Non-pigmented ciliary epithelial cell (primary cell): ENCODE data around the gene SMIM3.
A peak's percentile ranks its signal among the peaks of the same experiment; 100 is the strongest.

Experiments
- DNase-seq: peaks from one replicate; pipeline ENCODE4 v3.0.0-alpha.2; 2010; ENCODE audit warnings: low read depth

The SMIM3 gene

GRCh38 chr5:150765011-150765798 is 13.4 kb upstream of the SMIM3 start:
- no peak for DNase-seq

- no peak for DNase-seq
These were observed 12.8 kb upstream of the SMIM3 start for GRCh38 chr5:150765799-150766169.

- no peak for DNase-seq
These were observed 12.3 kb upstream of the SMIM3 start for GRCh38 chr5:150766251-150766650.

- no peak for DNase-seq
These were observed 7.3 kb upstream of the SMIM3 start for GRCh38 chr5:150771034-150771795.

GRCh38 chr5:150774145-150774544 is 4.4 kb upstream of the SMIM3 start:
- DNase-seq: peak; percentile 84

- DNase-seq: no peak
These were observed 872 bp upstream of the SMIM3 start for GRCh38 chr5:150777685-150778084.

- DNase-seq: no peak
These were observed 455 bp upstream of the SMIM3 start for GRCh38 chr5:150778088-150778516.

- no peak for DNase-seq
These were observed 1.0 kb downstream of the SMIM3 start for GRCh38 chr5:150779397-150780186.

- no peak for DNase-seq
These were observed 1.7 kb downstream of the SMIM3 start for GRCh38 chr5:150780187-150780692.

- DNase-seq: no peak
These were observed 2.3 kb downstream of the SMIM3 start for GRCh38 chr5:150780816-150781221.

- peak; percentile 69 for DNase-seq
These were observed 3.4 kb downstream of the SMIM3 start for GRCh38 chr5:150781706-150782614.

GRCh38 chr5:150782850-150783249 is 4.3 kb downstream of the SMIM3 start:
- no peak for DNase-seq

GRCh38 chr5:150783422-150783928 is 4.9 kb downstream of the SMIM3 start:
- DNase-seq: peak; percentile 78

- no peak for DNase-seq
These were observed 7.4 kb downstream of the SMIM3 start for GRCh38 chr5:150785950-150786349.

- DNase-seq: no peak
These were observed 8.3 kb downstream of the SMIM3 start for GRCh38 chr5:150786876-150787275.

- no peak for DNase-seq
These were observed 9.1 kb downstream of the SMIM3 start for GRCh38 chr5:150787656-150788055.

GRCh38 chr5:150788977-150789376 is 10.4 kb downstream of the SMIM3 start:
- no peak for DNase-seq

GRCh38 chr5:150789450-150789849 is 10.9 kb downstream of the SMIM3 start:
- no peak for DNase-seq

GRCh38 chr5:150789943-150790611 is 11.5 kb downstream of the SMIM3 start:
- peak; percentile 99 for DNase-seq

- DNase-seq: no peak
These were observed 13.0 kb downstream of the SMIM3 start for GRCh38 chr5:150791536-150791935.
